OCI-LY1 (cell line): ENCODE data around the gene HNRNPLL.
"Not testable (repeated sequence)": the region's sequence is repeated elsewhere in the genome, so short reads cannot be mapped to it uniquely, and the experiment has no call there.

Experiments used
- EZH2 ChIP-seq: fragments of 200-600 bp; sonication (generic), shearing (Covaris generic); IDR thresholded peaks from 2 replicates; pipeline ENCODE4 v1.8.0; 2017; ENCODE audit warnings: borderline replicate concordance, mixed run types, mild to moderate bottlenecking, antibody characterized with exemption, low read length, moderate library complexity, mixed read lengths
- TF ChIP-seq, protein P1 (sequence below): fragments of 200-600 bp; sonication (generic), shearing (Covaris generic); IDR thresholded peaks from 2 replicates; pipeline ENCODE4 v1.5.1; 2017; ENCODE audit warnings: mild to moderate bottlenecking, antibody characterized with exemption, low read length, moderate library complexity, mixed read lengths

DNA sequence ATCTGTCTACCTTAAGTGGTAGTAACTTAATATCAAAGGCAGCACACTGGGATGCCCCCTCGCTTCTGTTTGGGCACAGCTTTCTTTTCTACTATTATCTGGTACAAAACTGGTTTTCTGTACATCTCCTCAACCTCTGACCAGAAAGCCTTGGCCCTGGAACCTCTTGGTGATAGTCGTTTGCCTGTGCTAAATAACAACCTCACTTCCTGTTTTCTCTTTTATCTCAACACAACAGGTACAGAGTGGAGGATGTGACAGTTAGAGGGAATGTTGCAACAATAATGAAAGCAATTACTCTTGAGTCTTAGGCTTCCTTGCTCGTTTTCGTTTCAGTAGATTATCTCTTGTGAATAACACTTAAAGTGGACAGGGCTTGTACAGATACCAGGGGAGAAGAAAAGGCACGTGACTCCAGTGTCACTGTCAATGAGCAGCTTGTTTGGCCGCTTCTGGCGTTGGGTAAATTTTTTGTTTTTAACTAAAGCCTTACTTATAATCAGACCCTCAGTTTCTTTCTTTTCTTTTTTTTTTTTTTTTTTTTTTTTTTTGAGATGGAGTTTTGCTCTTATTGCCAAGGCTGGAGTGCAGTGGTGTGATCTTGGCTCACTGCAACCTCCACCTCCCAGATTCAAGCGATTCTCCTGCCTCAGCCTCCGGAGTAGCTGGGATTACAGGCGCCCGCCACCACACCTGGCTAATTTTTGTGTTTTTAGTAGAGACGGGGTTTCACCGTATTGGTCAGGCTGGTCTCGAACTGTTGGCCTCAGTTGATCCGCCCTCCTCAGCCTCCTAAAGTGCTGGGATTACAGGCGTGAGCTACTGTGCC is 41.2 kb upstream of the HNRNPLL start:
- TF ChIP-seq, protein P1, sequence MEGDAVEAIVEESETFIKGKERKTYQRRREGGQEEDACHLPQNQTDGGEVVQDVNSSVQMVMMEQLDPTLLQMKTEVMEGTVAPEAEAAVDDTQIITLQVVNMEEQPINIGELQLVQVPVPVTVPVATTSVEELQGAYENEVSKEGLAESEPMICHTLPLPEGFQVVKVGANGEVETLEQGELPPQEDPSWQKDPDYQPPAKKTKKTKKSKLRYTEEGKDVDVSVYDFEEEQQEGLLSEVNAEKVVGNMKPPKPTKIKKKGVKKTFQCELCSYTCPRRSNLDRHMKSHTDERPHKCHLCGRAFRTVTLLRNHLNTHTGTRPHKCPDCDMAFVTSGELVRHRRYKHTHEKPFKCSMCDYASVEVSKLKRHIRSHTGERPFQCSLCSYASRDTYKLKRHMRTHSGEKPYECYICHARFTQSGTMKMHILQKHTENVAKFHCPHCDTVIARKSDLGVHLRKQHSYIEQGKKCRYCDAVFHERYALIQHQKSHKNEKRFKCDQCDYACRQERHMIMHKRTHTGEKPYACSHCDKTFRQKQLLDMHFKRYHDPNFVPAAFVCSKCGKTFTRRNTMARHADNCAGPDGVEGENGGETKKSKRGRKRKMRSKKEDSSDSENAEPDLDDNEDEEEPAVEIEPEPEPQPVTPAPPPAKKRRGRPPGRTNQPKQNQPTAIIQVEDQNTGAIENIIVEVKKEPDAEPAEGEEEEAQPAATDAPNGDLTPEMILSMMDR, result not testable (repeated sequence)
- not testable (repeated sequence) for TF ChIP-seq EZH2
